Activated CD4-positive, alpha-beta memory T cell treated with anti-CD3 and anti-CD28 coated beads, Interleukin-2, amount 10 ng/mL, durations not matched to agents 7 days and 5 days (primary cell): ENCODE data around the gene LMO7. TPM values are rescaled to one million over a fixed set of nuclear protein-coding genes. Genes with fewer than 3 reads are reported as not detected.
"Not testable (repeated sequence)": the region's sequence is repeated elsewhere in the genome, so short reads cannot be mapped to it uniquely, and the experiment has no call there.

Source experiments
- CTCF ChIA-PET: fragments of 350-600 bp; sonication (Branson Sonifier 250); formaldehyde crosslinking; loops from one replicate; lab custom pipeline; 2021; ENCODE audit warnings: antibody characterized with exemption, inconsistent platforms; lab: Charles Lee
- POLR2A ChIA-PET: fragments of 350-600 bp; sonication (Branson Sonifier 250); formaldehyde crosslinking; loops from one replicate; lab custom pipeline; 2021; ENCODE audit warnings: antibody characterized with exemption; lab: Charles Lee
- DNase-seq: peaks from one replicate; pipeline ENCODE4 v3.0.0-alpha.2; 2020
- H3K27ac Mint-ChIP-seq: one replicate; pipeline ENCODE4 v1.8.0; 2021; ENCODE audit warnings: mild to moderate bottlenecking, mixed read lengths
- H3K27me3 Mint-ChIP-seq: one replicate; pipeline ENCODE4 v1.8.0; 2021; ENCODE audit warnings: mixed read lengths
- H3K36me3 Mint-ChIP-seq: one replicate; pipeline ENCODE4 v1.8.0; 2021; ENCODE audit warnings: low read depth, mixed read lengths
- H3K4me1 Mint-ChIP-seq: one replicate; pipeline ENCODE4 v1.8.0; 2021; ENCODE audit warnings: mixed read lengths
- H3K4me3 Mint-ChIP-seq: one replicate; pipeline ENCODE4 v1.8.0; 2021; ENCODE audit warnings: mild to moderate bottlenecking, mixed read lengths
- H3K9me3 Mint-ChIP-seq: one replicate; pipeline ENCODE4 v1.8.0; 2021; ENCODE audit warnings: mixed read lengths
- total RNA-seq, 2 experiments: library from RNA; stranded (reverse); gene quantifications; one replicate each; pipeline ENCODE4 v1.2.3, GENCODE V29; 2021

Gene LMO7
- total RNA-seq, 2 experiments from 2014 or later, result 11.4 to 12.9 TPM

DNA sequence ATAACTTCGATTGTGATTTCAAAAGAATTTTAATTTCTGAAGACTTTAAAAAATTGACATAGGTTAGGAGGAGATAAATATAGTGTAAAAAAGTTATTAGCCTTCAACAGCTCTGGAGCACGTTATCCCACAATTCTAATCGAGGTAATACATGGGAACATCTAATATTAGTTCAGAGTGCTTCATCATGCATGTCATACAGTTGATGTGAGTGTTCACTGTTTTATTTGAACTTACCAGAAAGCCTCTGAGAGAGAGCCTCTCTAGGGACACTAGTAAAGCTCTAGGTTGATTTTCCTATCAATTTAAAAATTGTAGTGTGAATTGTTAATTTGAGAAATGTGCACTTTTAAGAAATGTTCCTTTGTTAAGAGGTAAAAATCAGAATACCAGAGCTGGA, 140.4 kb downstream of the LMO7 start:
- CTCF ChIA-PET, result no interaction called here
- DNase-seq, result no peak
- peaks cover 4% of the 10 kb centered on the region for H3K9me3 Mint-ChIP-seq

DNA sequence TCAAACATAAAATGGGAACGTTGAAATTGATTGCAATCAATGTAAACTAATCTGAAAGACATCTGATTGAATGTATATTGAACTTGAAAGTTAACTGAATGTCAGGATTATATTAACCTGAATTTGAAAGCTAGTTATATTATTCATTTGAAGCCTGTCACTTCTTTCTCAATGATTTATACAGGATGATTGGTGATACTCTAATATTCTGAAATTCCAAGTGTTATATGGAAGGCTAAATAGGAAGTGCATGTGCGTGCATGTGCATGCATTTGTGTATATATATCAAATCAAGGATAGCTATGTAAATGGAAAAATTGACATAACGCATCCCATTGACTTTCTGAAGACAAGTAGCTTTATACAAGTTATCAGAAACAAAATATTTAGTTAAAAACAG, 143.3 kb downstream of the LMO7 start:
- no peaks in the 10 kb centered on the region for H3K36me3 Mint-ChIP-seq
- no peak overlapping the region for H3K4me3 Mint-ChIP-seq
- DNase-seq, result no peak
- no peaks in the 10 kb centered on the region for H3K4me1 Mint-ChIP-seq
- ChIA-PET POLR2A (no interaction called here), CTCF (no interaction called here)
- no peak overlapping the region for H3K27ac Mint-ChIP-seq
- H3K27me3 Mint-ChIP-seq, result no peaks in the 10 kb centered on the region
- H3K9me3 Mint-ChIP-seq, result peaks cover 4% of the 10 kb centered on the region

More for the DNA sequence above, 140.4 kb downstream of the LMO7 start:
- Mint-ChIP-seq H3K27me3 (no peaks in the 10 kb centered on the region), H3K4me1 (no peaks in the 10 kb centered on the region), H3K36me3 (no peaks in the 10 kb centered on the region), H3K4me3 (no peak overlapping the region), H3K27ac (no peak overlapping the region)
- POLR2A ChIA-PET, result no interaction called here

DNA sequence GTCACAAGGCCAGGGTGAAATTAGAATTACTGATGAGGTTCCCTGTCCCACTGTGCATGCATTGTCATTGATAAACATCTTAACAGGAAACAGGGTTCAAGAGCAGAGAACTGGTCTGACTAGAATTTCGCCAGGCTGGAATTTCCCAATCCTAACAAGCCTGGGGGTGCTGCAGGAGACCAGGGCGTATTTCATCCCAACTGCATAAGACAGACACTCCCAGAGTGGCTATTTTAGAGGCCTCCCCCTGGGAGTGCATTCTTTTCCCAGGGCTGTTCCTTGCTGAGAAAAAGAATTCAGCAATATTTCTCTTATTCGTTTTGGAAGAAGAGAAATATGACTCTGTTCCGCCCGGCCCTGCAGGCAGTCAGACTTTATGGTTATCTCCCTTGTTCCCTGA, 144.0 kb downstream of the LMO7 start:
- CTCF ChIA-PET, DNase-seq, H3K4me3 Mint-ChIP-seq, H3K27ac Mint-ChIP-seq, H3K4me1 Mint-ChIP-seq, POLR2A ChIA-PET, H3K27me3 Mint-ChIP-seq, H3K9me3 Mint-ChIP-seq, H3K36me3 Mint-ChIP-seq: not testable (repeated sequence)

DNA sequence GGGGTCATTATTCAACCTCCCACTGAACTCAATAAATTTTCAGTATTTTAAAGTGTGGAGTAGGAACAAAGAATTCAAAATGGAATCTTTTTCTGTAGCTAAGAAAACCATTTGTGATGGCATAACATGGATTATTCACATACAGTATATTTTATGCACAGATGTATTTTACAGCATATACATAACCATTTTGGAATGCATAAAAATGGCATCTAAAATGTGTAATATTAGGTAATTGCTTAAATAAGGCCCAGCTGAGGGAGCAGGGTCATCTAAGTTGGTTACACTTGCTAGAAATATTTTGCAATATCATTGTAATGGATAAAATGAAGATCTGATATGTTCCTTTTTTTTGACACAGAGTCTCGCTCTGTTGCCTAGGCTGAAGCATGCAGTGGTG, 146.9 kb downstream of the LMO7 start:
- Mint-ChIP-seq H3K4me3 (no peak overlapping the region), H3K9me3 (peaks cover 4% of the 10 kb centered on the region), H3K27ac (no peak overlapping the region), H3K36me3 (no peaks in the 10 kb centered on the region), H3K4me1 (no peaks in the 10 kb centered on the region), H3K27me3 (no peaks in the 10 kb centered on the region)
- DNase-seq, result no peak
- CTCF ChIA-PET, result no interaction called here
- POLR2A ChIA-PET, result no interaction called here

DNA sequence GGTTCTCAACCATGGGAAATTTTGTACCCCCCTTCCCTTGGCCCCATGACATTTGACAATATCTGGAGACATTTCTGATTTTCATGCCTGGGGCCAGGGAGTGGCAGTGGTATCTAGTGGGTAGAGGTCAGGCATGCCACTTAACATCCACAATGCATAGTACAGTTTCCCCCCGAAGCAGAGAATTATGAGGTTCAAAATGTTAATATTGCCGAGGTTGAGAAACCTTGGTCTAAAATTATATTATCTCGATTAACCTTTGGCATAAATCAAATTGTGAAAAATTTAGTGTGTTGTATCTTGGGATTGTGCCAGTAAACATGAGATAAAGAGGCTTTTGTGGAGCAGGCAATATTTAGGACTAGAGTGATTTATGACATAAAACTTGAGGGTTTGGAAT, 147.9 kb downstream of the LMO7 start:
- H3K27ac Mint-ChIP-seq, result no peak overlapping the region
- no peaks in the 10 kb centered on the region for H3K36me3 Mint-ChIP-seq
- ChIA-PET POLR2A (no interaction called here), CTCF (no interaction called here)
- H3K27me3 Mint-ChIP-seq, result no peaks in the 10 kb centered on the region
- H3K9me3 Mint-ChIP-seq, result peaks cover 4% of the 10 kb centered on the region
- DNase-seq, result no peak
- H3K4me3 Mint-ChIP-seq, result no peak overlapping the region
- no peaks in the 10 kb centered on the region for H3K4me1 Mint-ChIP-seq

DNA sequence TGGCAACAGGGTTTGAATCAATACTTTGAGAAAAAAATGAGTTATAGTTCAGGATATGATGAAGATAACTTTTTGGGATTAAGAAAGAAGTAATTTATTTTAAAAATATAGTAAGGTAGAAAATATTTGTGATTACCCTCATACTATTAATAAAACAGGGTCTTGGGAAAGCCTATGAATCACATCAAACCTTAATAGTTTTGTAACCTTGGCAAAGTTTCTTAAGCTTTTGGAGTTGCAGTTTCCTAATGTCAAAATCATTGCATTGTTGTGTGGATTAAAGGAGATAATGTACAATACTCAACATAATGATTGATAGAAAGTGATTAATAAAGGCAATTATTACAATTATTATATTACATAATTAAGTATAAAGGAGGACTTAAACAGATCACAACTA, 149.0 kb downstream of the LMO7 start:
- Mint-ChIP-seq H3K27me3 (no peaks in the 10 kb centered on the region), H3K36me3 (no peaks in the 10 kb centered on the region), H3K27ac (no peak overlapping the region), H3K9me3 (peaks cover 4% of the 10 kb centered on the region), H3K4me3 (no peak overlapping the region), H3K4me1 (no peaks in the 10 kb centered on the region)
- ChIA-PET CTCF (no interaction called here), POLR2A (no interaction called here)
- no peak for DNase-seq

DNA sequence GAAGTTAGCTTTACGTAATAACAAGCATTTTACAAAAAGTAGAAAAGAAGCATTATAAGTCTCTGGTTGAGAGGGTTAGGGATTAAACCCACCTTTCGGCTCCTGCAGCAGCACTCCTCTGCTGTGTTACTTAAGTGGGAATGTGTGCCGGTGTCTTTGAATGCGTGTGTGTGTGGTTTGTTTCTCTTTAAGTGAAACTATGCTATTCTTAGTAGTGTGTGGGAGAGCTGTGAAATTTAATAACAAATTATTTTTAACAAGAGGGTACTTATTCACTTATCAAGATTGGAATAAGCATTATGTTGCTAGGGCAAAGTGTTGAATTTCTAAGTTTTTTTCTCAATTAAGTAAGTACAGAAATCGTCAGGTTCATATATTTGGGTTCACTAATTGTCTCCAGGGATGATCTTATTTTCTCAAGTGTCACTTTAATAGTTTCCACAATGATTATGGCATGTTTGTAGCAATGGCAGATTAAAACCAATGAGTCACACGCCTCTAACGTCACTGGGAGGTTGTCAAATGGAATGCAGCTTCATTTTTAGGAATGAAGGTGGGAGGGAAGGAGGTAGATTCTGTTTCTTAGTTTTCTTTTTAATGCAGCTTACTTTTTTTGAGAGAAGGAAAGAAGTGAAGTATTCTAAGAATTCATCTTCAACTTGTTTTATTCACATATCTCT, 151.3 kb downstream of the LMO7 start:
- Mint-ChIP-seq H3K4me3 (no peak overlapping the region), H3K27ac (no peak overlapping the region), H3K36me3 (no peaks in the 10 kb centered on the region), H3K4me1 (no peaks in the 10 kb centered on the region), H3K9me3 (no peaks in the 10 kb centered on the region), H3K27me3 (no peaks in the 10 kb centered on the region)
- POLR2A ChIA-PET, result no interaction called here
- no peak for DNase-seq
- CTCF ChIA-PET, result no interaction called here

DNA sequence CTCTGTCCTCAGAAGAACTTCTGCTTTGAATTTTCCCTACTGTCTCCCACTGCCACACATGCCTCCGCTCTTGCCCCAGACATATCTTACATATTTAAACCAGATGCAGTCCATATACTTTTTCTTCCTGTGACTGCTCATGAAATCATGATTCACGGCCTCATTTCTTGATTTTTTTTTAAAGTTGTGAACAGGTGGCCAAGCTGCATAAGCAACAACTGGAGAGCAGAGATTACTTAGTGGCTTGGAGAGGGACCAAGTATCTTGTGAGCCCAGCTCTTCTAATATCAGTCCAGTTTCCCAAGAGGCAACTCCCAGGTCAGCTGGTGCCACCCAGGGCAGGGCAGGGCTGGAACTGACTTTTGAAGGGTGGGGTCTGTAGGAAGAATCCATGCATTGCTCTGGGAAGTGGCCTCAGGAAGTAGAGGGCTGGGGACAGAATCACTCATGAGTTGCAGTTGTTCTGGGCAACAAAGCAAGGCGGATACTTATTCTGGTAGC, 152.4 kb downstream of the LMO7 start:
- POLR2A ChIA-PET, result no interaction called here
- H3K4me1 Mint-ChIP-seq, result no peaks in the 10 kb centered on the region
- no peaks in the 10 kb centered on the region for H3K36me3 Mint-ChIP-seq
- no peak overlapping the region for H3K4me3 Mint-ChIP-seq
- no peak overlapping the region for H3K27ac Mint-ChIP-seq
- CTCF ChIA-PET, result no interaction called here
- H3K9me3 Mint-ChIP-seq, result no peaks in the 10 kb centered on the region
- no peak for DNase-seq
- no peaks in the 10 kb centered on the region for H3K27me3 Mint-ChIP-seq

DNA sequence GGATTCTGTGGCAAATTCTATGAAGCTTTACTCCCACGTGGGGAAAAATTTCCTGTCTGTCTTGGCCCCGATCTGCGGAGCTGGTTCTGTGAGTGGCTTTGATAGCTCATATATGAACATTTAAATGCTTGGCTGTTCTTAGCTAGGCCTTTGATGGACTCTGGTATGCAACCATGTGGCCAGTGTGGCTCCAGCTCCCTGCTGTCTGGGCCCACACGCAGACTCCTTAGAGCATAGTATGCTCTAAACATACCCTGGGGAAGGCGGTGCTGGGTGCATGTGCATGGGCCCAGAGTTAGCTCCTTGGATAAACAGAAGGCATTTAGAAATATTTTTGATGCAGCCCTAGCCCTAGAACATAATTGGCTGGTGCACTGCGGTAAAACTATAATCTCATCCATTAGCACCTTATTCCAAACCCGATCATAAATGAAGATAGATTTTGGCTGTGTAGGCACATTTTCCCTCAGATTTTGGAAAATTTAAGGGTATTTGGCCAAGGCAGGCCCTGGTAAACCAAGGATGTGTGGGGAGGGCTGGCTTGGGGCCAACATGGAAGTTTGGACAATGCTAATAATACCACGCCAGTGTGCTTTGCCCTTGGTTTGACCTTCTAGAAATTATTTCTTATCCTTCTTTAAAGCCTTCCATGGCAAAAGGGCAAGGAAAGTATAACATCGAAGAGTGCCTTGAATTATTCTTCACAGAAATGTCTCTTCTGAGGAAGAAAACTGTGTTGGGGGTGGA, 153.5 kb downstream of the LMO7 start:
- CTCF ChIA-PET, result no interaction called here
- Mint-ChIP-seq H3K4me1 (no peaks in the 10 kb centered on the region), H3K27ac (no peak overlapping the region), H3K4me3 (no peak overlapping the region), H3K9me3 (no peaks in the 10 kb centered on the region), H3K27me3 (no peaks in the 10 kb centered on the region), H3K36me3 (no peaks in the 10 kb centered on the region)
- DNase-seq, result no peak
- POLR2A ChIA-PET, result no interaction called here

DNA sequence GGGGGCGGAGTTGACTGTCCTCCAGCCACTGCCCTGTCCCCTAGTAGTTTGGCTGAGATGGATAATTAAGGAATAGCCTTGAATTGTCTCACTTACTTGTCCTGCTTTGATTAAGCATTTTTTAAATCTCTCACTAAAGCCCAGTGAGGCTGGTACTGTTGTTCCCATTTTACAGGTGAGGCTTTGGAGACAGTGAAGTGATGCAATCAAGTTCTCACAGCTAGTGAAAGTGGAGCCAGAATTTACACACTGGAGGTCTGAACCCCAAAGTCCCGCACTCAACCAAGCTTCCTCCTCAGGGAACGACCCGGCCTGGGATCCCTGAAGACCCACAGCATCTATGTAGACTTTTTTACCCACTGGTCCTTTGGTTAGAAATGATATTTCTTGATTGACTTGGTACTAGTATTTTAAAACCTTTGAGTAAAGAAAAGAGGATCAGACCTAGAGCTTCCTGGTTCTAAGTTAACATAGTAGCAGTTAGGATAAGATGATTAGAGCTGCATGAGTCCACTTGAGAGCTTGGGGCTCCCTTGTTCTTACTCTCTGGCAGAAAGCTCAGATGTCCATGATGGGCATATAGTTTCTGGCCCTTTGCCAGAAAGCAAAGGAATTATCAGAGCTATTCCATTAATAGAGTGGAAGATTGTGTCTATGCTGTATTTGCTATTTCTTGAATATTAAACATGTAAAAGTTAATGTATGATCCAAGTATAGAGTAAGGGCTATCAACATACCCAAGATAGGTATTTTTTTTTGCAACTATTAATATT, 154.3 kb downstream of the LMO7 start:
- Mint-ChIP-seq H3K36me3 (no peaks in the 10 kb centered on the region), H3K4me3 (no peak overlapping the region), H3K27me3 (no peaks in the 10 kb centered on the region), H3K27ac (no peak overlapping the region), H3K4me1 (no peaks in the 10 kb centered on the region), H3K9me3 (no peaks in the 10 kb centered on the region)
- DNase-seq, result no peak
- ChIA-PET POLR2A (no interaction called here), CTCF (no interaction called here)

DNA sequence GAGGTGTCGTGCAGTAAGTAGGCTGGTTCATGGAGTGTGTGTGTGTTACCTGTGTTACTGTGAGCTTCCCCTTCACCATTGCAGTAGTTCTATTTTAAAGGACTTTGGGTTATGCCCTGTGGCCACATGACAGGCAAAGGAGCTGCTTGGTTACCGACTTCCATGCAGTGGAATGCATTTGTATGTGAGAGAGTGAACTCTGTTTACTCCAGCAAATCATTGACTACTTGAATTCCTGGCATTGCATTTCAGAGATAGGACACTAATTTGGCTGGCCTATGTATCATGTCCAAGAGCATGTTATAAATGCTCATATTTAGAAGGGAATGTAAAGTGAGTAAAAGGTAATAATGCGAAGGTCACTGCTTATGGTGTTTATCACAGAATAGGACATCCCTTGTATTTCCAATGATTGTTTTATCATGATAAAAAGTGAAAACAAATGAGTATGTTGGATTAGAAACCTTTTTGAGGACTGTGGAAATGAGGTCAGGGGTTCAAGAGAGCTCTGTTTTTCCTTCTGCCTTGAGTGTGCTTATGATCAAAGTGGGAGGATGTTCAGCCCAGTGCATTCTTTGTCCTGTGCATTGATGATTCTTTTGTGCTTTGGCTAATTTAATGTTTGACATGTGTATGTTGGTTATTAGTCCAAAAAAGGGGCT, 156.5 kb downstream of the LMO7 start:
- no peak overlapping the region for H3K4me3 Mint-ChIP-seq
- ChIA-PET CTCF (no interaction called here), POLR2A (no interaction called here)
- H3K27ac Mint-ChIP-seq, result no peak overlapping the region
- H3K9me3 Mint-ChIP-seq, result no peaks in the 10 kb centered on the region
- H3K27me3 Mint-ChIP-seq, result no peaks in the 10 kb centered on the region
- peaks cover 4% of the 10 kb centered on the region for H3K4me1 Mint-ChIP-seq
- H3K36me3 Mint-ChIP-seq, result no peaks in the 10 kb centered on the region
- no peak for DNase-seq

DNA sequence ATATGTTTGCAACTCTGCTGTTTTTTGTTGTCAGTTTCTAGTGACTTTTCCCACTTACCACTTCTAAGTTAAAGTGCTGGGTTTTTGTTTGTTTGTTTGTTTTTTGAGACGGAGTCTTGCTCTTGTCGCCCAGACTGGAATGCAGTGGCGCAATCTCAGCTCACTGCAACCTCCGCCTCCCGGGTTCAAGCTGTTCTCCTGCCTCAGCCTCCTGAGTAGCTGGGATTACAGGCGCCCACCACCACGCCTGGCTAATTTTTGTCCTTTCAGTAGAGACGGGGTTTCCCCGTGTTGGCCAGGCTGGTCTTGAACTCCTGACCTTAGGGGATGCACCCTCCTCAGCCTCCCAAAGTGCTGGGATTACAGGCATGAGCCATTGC, 157.0 kb downstream of the LMO7 start:
- H3K36me3 Mint-ChIP-seq, H3K4me3 Mint-ChIP-seq, DNase-seq, H3K9me3 Mint-ChIP-seq, H3K27me3 Mint-ChIP-seq, H3K4me1 Mint-ChIP-seq, CTCF ChIA-PET, POLR2A ChIA-PET, H3K27ac Mint-ChIP-seq: not testable (repeated sequence)

DNA sequence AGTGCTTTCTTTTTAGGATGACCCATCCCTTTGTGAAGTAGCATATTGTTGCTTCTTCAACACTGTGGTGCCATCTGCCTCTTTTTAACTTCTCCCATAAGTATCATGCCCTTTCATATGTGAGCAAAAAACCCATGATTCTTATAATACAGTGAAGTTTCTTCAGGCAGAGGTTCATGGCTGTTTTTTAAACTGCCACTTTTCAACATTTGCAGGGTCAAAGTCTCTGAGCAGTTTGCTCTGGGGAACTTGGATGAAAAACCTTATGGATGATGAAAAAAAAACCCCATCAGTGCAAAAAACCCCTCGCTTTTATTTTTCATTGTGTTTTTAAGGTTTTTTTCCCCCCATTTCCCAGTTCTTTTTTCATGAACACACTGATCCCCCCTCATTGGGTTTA, 158.5 kb downstream of the LMO7 start:
- Mint-ChIP-seq H3K27me3 (no peaks in the 10 kb centered on the region), H3K9me3 (no peaks in the 10 kb centered on the region), H3K4me3 (no peak overlapping the region), H3K4me1 (peaks cover 17% of the 10 kb centered on the region), H3K27ac (no peak overlapping the region), H3K36me3 (no peaks in the 10 kb centered on the region)
- ChIA-PET CTCF (no interaction called here), POLR2A (no interaction called here)
- no peak for DNase-seq
